ENCODE results near the gene SPINT1. TPM values are rescaled to one million over a fixed set of nuclear protein-coding genes. Genes with fewer than 3 reads are reported as not detected.

SPINT1 gene
- total RNA-seq, 1 donor from 2014 or later: 76.5 TPM

- Histone ChIP-seq H3K4me1 (peaks cover 65% of the 10 kb centered on the region), H3K27me3 (ENCODE audit: low read depth) (no peaks in the 10 kb centered on the region), H3K9me3 (no peaks in the 10 kb centered on the region), H3K36me3 (peaks cover 66% of the 10 kb centered on the region), H3K4me3 (no peak overlapping the region), H3K27ac (peak overlapping the region; percentile 46)
- no peak for TF ChIP-seq CTCF (IDR thresholded peaks at IDR 0.05)
- peak; percentile 86 for DNase-seq
- intact Hi-C loops (cut with DNase I): no loop called here
- no peak for ATAC-seq
Observed at GRCh38 chr15:40902605-40903561, 59.0 kb downstream of the SPINT1 start.

- no peaks in the 10 kb centered on the region for H3K27me3 ChIP-seq (ENCODE audit: low read depth)
- no peak overlapping the region for H3K4me3 ChIP-seq
- TF ChIP-seq CTCF (IDR thresholded peaks at IDR 0.05): no peak
- peak overlapping the region; percentile 39 for H3K27ac ChIP-seq
- peaks cover 49% of the 10 kb centered on the region for H3K36me3 ChIP-seq
- intact Hi-C loops (cut with DNase I): no loop called here
- no peaks in the 10 kb centered on the region for H3K9me3 ChIP-seq
- peaks cover 83% of the 10 kb centered on the region for H3K4me1 ChIP-seq
- ATAC-seq: no peak
- no peak for DNase-seq
Observed at GRCh38 chr15:40904552-40905201, 60.8 kb downstream of the SPINT1 start.

- H3K4me3 ChIP-seq: peak overlapping the region; percentile 61
- H3K9me3 ChIP-seq: no peaks in the 10 kb centered on the region
- peaks cover 32% of the 10 kb centered on the region for H3K36me3 ChIP-seq
- ATAC-seq: peak; percentile 91 to 94
- peak; percentile 95 for DNase-seq
- peaks cover 94% of the 10 kb centered on the region for H3K4me1 ChIP-seq
- peak; percentile 90 for TF ChIP-seq CTCF (IDR thresholded peaks at IDR 0.05)
- no peaks in the 10 kb centered on the region for H3K27me3 ChIP-seq (ENCODE audit: low read depth)
- H3K27ac ChIP-seq: peak overlapping the region; percentile 95
- intact Hi-C loops (cut with DNase I): no loop called here
Observed at GRCh38 chr15:40906091-40906990, 62.5 kb downstream of the SPINT1 start.

- H3K4me1 ChIP-seq: peaks cover 89% of the 10 kb centered on the region
- ATAC-seq: peak; percentile 10 to 31
- TF ChIP-seq CTCF (IDR thresholded peaks at IDR 0.05): no peak
- DNase-seq: peak; percentile 75
- H3K36me3 ChIP-seq: peaks cover 25% of the 10 kb centered on the region
- intact Hi-C loops (cut with DNase I): no loop called here
- H3K4me3 ChIP-seq: peak overlapping the region; percentile 61
- no peaks in the 10 kb centered on the region for H3K27me3 ChIP-seq (ENCODE audit: low read depth)
- peak overlapping the region; percentile 95 for H3K27ac ChIP-seq
- no peaks in the 10 kb centered on the region for H3K9me3 ChIP-seq
Observed at GRCh38 chr15:40906991-40907802, 63.3 kb downstream of the SPINT1 start.

Other genes with a start within 250 kb of the SPINT1 start
- gene KNL1, start 249.8 kb upstream of the SPINT1 start, total RNA-seq: 1.5 TPM
- gene RAD51, start 148.9 kb upstream of the SPINT1 start, total RNA-seq: 1.1 TPM
- gene RMDN3, start 88.8 kb upstream of the SPINT1 start, total RNA-seq: 101 TPM
- gene GCHFR, start 80.0 kb upstream of the SPINT1 start, total RNA-seq: 99.5 TPM
- gene C15orf62, start 74.1 kb upstream of the SPINT1 start, total RNA-seq: 2.4 TPM
- gene ZFYVE19, start 37.0 kb upstream of the SPINT1 start, total RNA-seq: 29.6 TPM
- gene DNAJC17, start 36.6 kb upstream of the SPINT1 start, total RNA-seq: 28.4 TPM
- gene PPP1R14D, start 15.3 kb upstream of the SPINT1 start, total RNA-seq: 0.53 TPM
- gene RHOV, start 30.2 kb downstream of the SPINT1 start, total RNA-seq: 1.5 TPM
- 24.0 TPM for gene VPS18, start 50.4 kb downstream of the SPINT1 start, total RNA-seq
- gene DLL4, start 85.3 kb downstream of the SPINT1 start, total RNA-seq: 21.3 TPM
- gene CHAC1, start 109.4 kb downstream of the SPINT1 start, total RNA-seq: 1.8 TPM